ENCODE results near the gene NUDT22. TPM values are rescaled to one million over a fixed set of nuclear protein-coding genes. Genes with fewer than 3 reads are reported as not detected.

NUDT22 gene
- total and polyA plus RNA-seq, 2 experiments from 2014 or later, result 33.9 to 67.0 TPM

DNA sequence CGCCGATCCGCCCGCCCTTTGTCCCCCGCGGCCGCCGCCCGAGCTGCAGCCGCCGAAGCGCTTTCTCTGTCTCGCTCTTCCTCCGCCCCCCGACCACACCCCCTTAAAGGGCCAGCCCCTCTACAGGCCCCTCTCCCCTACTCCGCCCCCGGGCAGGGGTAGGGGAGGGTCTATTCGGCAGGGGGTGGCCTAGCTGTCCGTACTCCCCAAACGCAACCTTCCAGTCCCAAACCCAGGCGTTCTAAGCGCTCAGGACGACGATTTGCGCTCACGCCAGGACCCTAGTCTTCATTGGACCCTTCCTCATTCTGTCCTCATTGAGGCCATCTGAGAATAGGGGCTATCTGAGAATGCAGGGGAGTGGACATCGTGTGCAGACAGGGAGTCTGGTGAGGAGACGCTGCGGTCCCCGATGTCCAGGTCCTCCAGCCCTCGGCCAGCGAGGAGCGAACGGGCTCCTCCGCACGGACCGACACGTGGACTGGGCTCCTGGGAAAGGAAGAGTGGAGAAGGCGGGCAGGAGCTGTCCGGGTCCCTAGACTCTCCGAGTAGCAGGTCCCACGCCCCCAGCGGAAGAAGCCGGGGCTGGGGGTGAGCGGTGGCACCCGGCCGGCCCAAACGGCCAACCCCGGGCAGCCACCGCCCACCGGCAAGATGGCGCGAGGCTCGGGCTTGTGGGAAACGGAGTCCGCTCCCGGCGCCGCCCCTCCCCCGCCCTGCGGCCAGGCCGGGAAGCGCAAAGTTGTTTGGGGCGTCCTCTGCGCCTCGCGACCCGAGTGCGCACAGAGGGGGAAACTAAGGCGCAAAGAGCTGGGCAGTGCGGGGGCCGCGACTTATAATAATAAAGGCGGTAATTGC is 21.0 kb downstream of the NUDT22 start, which contains the start of gene PPP1R14B:
Gene PPP1R14B, minus strand, starts transcription at position 73 of the 858 bp plus-strand sequence. CDS start 270 bp downstream, outside the sequence.
- Histone ChIP-seq H3K9me2 (ENCODE audit: insufficient read depth) (no peaks in the 10 kb centered on the region), H3K79me2 (replicated peaks; ENCODE audit: insufficient read depth) (peaks cover 31% of the 10 kb centered on the region), H2AFZ (peak within 1 kb of the TSS; percentile 88), H3K4me1 (ENCODE audit: insufficient read depth) (peaks cover 44% of the 10 kb centered on the region), H3K36me3 (ENCODE audit: insufficient read depth) (no peaks in the 10 kb centered on the region), H4K20me1 (replicated peaks; ENCODE audit: insufficient read depth) (no peaks in the 10 kb centered on the region; the same call in 1 of the 2 replicates), H3K4me3 (peak within 1 kb of the TSS; percentile 100), H3K27me3 (ENCODE audit: insufficient read depth) (no peaks in the 10 kb centered on the region), H3K27ac (ENCODE audit: low read depth) (peak within 1 kb of the TSS; percentile 95), H3K4me2 (peak within 1 kb of the TSS; percentile 100), H3F3A (replicated peaks; ENCODE audit: low read depth) (peaks cover 51% of the 10 kb centered on the region)
- peak; percentile 95 for DNase-seq (ENCODE audit: low spot score)
- Mint-ChIP-seq H3K4me3 (peak within 1 kb of the TSS; percentile 88), H3K27ac (peak within 1 kb of the TSS; percentile 95), H3K4me1 (peaks cover 47% of the 10 kb centered on the region), H3K9me3 (no peaks in the 10 kb centered on the region), H3K36me3 (ENCODE audit: low read depth) (peaks cover 17% of the 10 kb centered on the region), H3K27me3 (ENCODE audit: insufficient read depth, low read depth, poor library complexity) (peaks cover 38% of the 10 kb centered on the region)
- TF ChIP-seq, protein P1, sequence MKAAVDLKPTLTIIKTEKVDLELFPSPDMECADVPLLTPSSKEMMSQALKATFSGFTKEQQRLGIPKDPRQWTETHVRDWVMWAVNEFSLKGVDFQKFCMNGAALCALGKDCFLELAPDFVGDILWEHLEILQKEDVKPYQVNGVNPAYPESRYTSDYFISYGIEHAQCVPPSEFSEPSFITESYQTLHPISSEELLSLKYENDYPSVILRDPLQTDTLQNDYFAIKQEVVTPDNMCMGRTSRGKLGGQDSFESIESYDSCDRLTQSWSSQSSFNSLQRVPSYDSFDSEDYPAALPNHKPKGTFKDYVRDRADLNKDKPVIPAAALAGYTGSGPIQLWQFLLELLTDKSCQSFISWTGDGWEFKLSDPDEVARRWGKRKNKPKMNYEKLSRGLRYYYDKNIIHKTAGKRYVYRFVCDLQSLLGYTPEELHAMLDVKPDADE (IDR thresholded peaks at IDR 0.05), result 0 out of 2 replicates have a peak, but pooled peaks have one; percentile 63
- TF ChIP-seq NANOG (IDR thresholded peaks at IDR 0.05; ENCODE audit: borderline replicate concordance), result no peak
- peak; percentile 59 for TF ChIP-seq POLR2AphosphoS5 (IDR thresholded peaks at IDR 0.05; ENCODE audit: low read depth)
- ATAC-seq, result peak; percentile 48

DNA sequence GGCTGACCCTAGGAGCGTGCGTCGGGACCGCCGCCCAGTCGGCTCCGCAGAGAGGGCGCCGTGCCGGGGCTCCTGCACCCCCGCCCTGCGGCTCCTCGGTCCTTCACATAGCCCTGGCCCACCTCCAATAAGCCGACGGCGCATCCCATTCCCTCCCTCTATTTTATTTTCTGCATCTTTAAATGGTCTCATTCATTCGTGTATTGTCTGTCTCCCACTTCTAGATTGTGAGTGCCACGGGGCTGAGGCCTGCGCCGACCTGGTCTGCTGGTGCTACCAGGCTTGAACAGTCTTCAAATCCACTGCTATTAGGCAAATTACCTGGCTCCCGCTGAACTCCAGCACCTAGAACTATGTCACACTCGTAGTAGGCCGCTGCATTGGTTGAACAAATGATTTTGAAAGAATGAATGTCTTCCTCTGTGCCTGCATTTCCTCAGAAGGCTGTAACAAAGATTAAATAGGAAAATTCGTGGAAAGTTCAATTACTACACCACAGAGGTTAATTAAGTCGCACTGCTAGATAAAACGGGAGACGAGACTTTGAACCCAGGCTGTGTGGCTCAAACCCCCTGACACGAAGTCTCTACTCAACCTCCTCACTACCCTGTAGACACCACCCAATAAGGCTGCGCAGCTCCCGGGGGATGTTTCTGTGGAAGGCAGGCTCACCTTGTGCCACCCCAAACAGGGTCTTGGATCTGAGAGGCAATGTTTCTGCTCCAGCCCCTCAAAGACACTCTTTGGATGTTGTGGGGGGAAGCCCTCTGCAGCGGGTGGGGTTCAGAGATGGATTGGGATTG is 21.9 kb downstream of the NUDT22 start:
- H2AFZ ChIP-seq, result peak overlapping the region; percentile 66; the same call in 1 of the 2 replicates
- H3K27me3 Mint-ChIP-seq (ENCODE audit: insufficient read depth, low read depth, poor library complexity), result peaks cover 35% of the 10 kb centered on the region

More for the DNA sequence above, 21.9 kb downstream of the NUDT22 start:
- H3K27ac Mint-ChIP-seq, result peak overlapping the region; percentile 94
- peak overlapping the region; percentile 88 for H3K4me3 Mint-ChIP-seq
- Histone ChIP-seq H3K36me3 (ENCODE audit: insufficient read depth) (no peaks in the 10 kb centered on the region), H3K9me2 (ENCODE audit: insufficient read depth) (no peaks in the 10 kb centered on the region), H3K27me3 (ENCODE audit: insufficient read depth) (no peaks in the 10 kb centered on the region), H3K4me1 (ENCODE audit: insufficient read depth) (peaks cover 39% of the 10 kb centered on the region), H3F3A (replicated peaks; ENCODE audit: low read depth) (peaks cover 47% of the 10 kb centered on the region), H3K4me2 (peak overlapping the region; percentile 100), H3K79me2 (replicated peaks; ENCODE audit: insufficient read depth) (peaks cover 30% of the 10 kb centered on the region), H3K27ac (ENCODE audit: low read depth) (peak overlapping the region; percentile 62; the same call in 1 of the 2 replicates), H4K20me1 (replicated peaks; ENCODE audit: insufficient read depth) (no peaks in the 10 kb centered on the region; the same call in none of the 2 replicates), H3K4me3 (peak overlapping the region; percentile 100)
- ATAC-seq (peak; percentile 8), DNase-seq (ENCODE audit: low spot score) (no peak)
- H3K9me3 Mint-ChIP-seq, result no peaks in the 10 kb centered on the region
- H3K36me3 Mint-ChIP-seq (ENCODE audit: low read depth), result peaks cover 14% of the 10 kb centered on the region
- peaks cover 42% of the 10 kb centered on the region for H3K4me1 Mint-ChIP-seq
- TF ChIP-seq, protein P1 (IDR thresholded peaks at IDR 0.05), result no peak
- TF ChIP-seq EZH2 (IDR thresholded peaks at IDR 0.05; ENCODE audit: low read depth, unreplicated experiment), result no peak

All from GM23338 (cell line).